ENCODE data around the gene CA10.

The CA10 gene

DNA sequence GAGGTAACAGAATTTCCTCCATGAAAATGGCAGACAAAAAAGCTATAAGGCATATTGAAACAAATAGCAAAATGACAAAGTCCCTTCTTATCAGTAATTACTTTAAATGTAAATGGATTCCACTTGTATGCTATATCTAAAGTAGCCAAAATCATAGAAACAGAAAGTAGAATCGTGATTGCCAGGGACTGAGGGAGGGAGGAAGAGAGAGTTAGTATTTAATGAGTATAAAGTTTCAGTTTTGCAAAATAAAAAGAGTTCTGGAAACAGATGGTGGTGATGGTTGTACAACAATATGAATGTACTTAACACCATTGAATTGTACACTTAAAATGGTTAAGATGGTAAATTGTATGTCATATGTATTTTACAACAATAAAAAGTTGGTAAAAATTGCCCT is 407.4 kb downstream of the CA10 start:
- H3K27ac ChIP-seq (ENCODE audit: low read depth in 2 of 2, low read length in 2 of 2): no peak overlapping the region
- H3K9ac ChIP-seq (ENCODE audit: low read depth in 1 of 2, low read length in 2 of 2): no peak overlapping the region
- H3K4me1 ChIP-seq (ENCODE audit: control insufficient read depth in 2 of 2, insufficient read depth in 2 of 2, low read length in 2 of 2): no peaks in the 10 kb centered on the region
- H3K9me3 ChIP-seq (ENCODE audit: control insufficient read depth in 2 of 2, low read length in 2 of 2): no peaks in the 10 kb centered on the region
- no peaks in the 10 kb centered on the region for H3K27me3 ChIP-seq (ENCODE audit: control insufficient read depth in 2 of 2, insufficient read depth in 2 of 2, low read length in 2 of 2)
- no peak overlapping the region for H3K4me3 ChIP-seq (ENCODE audit: low read length in 2 of 2)
- H3K36me3 ChIP-seq (ENCODE audit: control insufficient read depth in 2 of 2, insufficient read depth in 2 of 2, low read length in 2 of 2): no peaks in the 10 kb centered on the region

DNA sequence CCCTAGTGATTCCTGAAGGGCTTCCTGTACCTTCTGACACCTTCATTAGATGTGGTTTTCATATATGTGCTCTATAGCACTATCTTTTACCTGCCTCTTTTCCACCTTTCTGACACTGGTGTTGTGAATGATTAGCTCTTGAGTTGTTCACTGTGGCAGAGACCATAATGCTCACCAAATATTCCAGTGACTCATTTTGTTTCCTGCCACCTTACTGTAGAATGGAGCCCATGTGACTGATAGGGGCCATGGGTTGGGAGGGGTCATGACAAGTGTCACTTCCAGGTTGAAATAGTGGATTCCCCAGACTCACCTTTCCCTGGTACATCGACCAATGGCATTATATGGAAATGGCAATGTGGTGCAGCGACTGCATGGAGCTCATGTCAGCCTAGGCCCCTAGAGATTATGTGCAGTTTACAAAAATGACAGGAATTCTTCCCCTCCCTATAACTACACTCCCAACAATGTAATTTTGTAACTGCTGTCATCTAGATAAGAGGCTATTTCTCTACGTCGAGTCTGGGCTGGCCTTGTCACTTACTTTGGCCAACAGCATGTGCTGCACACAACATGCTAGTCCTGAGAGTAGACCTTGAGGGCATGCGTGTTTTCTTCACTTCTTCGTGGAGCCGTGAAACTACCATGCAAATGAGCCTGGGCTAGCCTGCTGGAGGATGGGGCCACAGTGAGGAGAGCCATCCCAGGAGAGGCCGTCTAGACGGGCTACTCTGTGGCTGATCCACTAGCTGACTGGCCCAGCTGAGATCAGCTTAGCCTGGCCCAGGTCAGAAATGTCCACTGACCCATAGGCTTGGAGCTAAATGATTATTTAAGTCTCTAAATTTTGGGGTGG is 409.5 kb downstream of the CA10 start:
- Histone ChIP-seq H3K36me3 (ENCODE audit: control insufficient read depth in 2 of 2, insufficient read depth in 2 of 2, low read length in 2 of 2) (no peaks in the 10 kb centered on the region), H3K9me3 (ENCODE audit: control insufficient read depth in 2 of 2, low read length in 2 of 2) (no peaks in the 10 kb centered on the region), H3K4me1 (ENCODE audit: control insufficient read depth in 2 of 2, insufficient read depth in 2 of 2, low read length in 2 of 2) (no peaks in the 10 kb centered on the region), H3K4me3 (ENCODE audit: low read length in 2 of 2) (no peak overlapping the region), H3K27ac (ENCODE audit: low read depth in 2 of 2, low read length in 2 of 2) (no peak overlapping the region), H3K9ac (ENCODE audit: low read depth in 1 of 2, low read length in 2 of 2) (no peak overlapping the region), H3K27me3 (ENCODE audit: control insufficient read depth in 2 of 2, insufficient read depth in 2 of 2, low read length in 2 of 2) (no peaks in the 10 kb centered on the region)

DNA sequence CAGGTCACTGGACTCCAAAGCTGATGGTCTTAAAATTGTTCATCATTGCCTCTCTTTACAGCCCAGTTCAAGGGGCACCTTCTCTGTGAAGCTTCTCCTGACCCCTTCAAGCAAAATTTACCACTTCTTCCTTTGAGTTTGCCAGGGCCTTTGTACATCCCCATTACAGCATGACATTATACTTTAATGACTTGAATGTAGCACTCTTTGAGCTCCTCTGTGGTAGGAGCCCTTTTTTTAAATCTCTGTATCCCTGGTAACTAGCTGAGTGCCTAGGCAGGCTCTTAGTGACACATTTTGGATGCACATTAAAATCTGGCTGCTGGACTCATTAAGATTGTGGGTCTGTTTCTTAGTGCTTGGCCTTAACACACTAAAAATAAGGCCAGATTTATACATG is 412.1 kb downstream of the CA10 start:
- H3K27ac ChIP-seq (ENCODE audit: low read depth in 2 of 2, low read length in 2 of 2): no peak overlapping the region
- no peak overlapping the region for H3K9ac ChIP-seq (ENCODE audit: low read depth in 1 of 2, low read length in 2 of 2)
- no peaks in the 10 kb centered on the region for H3K4me1 ChIP-seq (ENCODE audit: control insufficient read depth in 2 of 2, insufficient read depth in 2 of 2, low read length in 2 of 2)
- no peaks in the 10 kb centered on the region for H3K9me3 ChIP-seq (ENCODE audit: control insufficient read depth in 2 of 2, low read length in 2 of 2)
- no peaks in the 10 kb centered on the region for H3K27me3 ChIP-seq (ENCODE audit: control insufficient read depth in 2 of 2, insufficient read depth in 2 of 2, low read length in 2 of 2)
- no peak overlapping the region for H3K4me3 ChIP-seq (ENCODE audit: low read length in 2 of 2)
- no peaks in the 10 kb centered on the region for H3K36me3 ChIP-seq (ENCODE audit: control insufficient read depth in 2 of 2, insufficient read depth in 2 of 2, low read length in 2 of 2)

DNA sequence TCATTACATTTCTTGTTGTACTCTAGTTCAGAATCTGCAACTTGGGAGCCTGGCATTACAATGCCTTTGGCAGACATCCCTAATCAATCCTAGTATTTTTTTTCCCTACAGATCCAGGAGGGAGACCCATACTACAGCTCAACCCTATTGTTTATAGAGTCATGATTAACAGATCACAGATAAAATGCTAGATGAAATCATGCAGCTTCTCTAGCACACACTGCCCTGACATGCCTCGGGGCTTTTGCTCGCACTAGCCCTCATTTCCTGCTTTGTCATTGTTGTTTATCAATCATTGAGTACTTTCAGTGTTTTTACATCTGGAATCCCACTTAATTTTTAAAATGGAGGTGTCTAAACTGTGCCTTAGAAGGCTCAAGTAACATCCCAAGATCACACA is 412.5 kb downstream of the CA10 start:
- Histone ChIP-seq H3K27ac (ENCODE audit: low read depth in 2 of 2, low read length in 2 of 2) (no peak overlapping the region), H3K4me3 (ENCODE audit: low read length in 2 of 2) (no peak overlapping the region), H3K27me3 (ENCODE audit: control insufficient read depth in 2 of 2, insufficient read depth in 2 of 2, low read length in 2 of 2) (no peaks in the 10 kb centered on the region), H3K4me1 (ENCODE audit: control insufficient read depth in 2 of 2, insufficient read depth in 2 of 2, low read length in 2 of 2) (no peaks in the 10 kb centered on the region), H3K9ac (ENCODE audit: low read depth in 1 of 2, low read length in 2 of 2) (no peak overlapping the region), H3K36me3 (ENCODE audit: control insufficient read depth in 2 of 2, insufficient read depth in 2 of 2, low read length in 2 of 2) (no peaks in the 10 kb centered on the region), H3K9me3 (ENCODE audit: control insufficient read depth in 2 of 2, low read length in 2 of 2) (no peaks in the 10 kb centered on the region)

DNA sequence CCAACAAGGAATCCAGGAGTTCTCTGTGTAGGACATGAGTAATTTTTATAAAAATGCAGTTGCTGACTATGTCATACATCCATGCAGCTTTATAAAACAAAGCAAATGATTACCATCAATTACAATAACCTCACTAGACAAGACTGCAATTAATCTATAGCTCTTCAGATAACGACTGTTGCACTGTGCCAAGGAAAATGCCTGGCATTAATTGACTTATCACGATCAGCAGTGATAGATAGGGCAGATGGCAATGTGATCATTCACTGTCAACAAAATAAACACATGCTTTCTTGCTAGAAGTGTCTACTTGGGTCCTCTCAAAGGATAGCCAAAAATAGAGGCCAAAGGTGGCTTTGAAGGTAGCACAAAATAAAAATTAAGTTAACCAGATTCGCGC is 415.0 kb downstream of the CA10 start:
- Histone ChIP-seq H3K9ac (ENCODE audit: low read depth in 1 of 2, low read length in 2 of 2) (no peak overlapping the region), H3K27me3 (ENCODE audit: control insufficient read depth in 2 of 2, insufficient read depth in 2 of 2, low read length in 2 of 2) (no peaks in the 10 kb centered on the region), H3K36me3 (ENCODE audit: control insufficient read depth in 2 of 2, insufficient read depth in 2 of 2, low read length in 2 of 2) (no peaks in the 10 kb centered on the region), H3K9me3 (ENCODE audit: control insufficient read depth in 2 of 2, low read length in 2 of 2) (no peaks in the 10 kb centered on the region), H3K4me3 (ENCODE audit: low read length in 2 of 2) (no peak overlapping the region), H3K27ac (ENCODE audit: low read depth in 2 of 2, low read length in 2 of 2) (no peak overlapping the region), H3K4me1 (ENCODE audit: control insufficient read depth in 2 of 2, insufficient read depth in 2 of 2, low read length in 2 of 2) (peaks cover 6 to 7% of the 10 kb centered on the region in 2 donors)

DNA sequence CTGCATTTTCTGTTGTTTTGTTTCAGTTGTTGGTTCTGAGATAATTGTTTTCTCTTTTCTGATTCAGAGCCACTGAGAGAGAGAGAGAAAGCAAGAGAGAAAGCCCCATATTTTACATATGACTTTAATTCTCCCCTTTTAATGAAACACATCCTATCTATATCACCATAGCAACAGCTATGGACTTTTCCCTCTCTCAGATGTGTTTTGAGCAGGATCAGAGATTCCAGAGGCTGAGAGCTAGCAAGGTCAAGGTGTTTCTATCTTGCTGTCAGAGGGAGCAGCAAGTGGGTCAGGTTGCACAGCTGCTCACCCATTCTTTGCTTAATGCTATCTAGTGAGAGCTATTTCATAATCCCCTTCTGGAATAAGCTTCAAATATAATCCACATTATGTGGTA is 415.9 kb downstream of the CA10 start:
- Histone ChIP-seq H3K4me1 (ENCODE audit: control insufficient read depth in 2 of 2, insufficient read depth in 2 of 2, low read length in 2 of 2) (peaks cover 7 to 13% of the 10 kb centered on the region in 2 donors), H3K9me3 (ENCODE audit: control insufficient read depth in 2 of 2, low read length in 2 of 2) (no peaks in the 10 kb centered on the region), H3K36me3 (ENCODE audit: control insufficient read depth in 2 of 2, insufficient read depth in 2 of 2, low read length in 2 of 2) (no peaks in the 10 kb centered on the region), H3K27ac (ENCODE audit: low read depth in 2 of 2, low read length in 2 of 2) (no peak overlapping the region), H3K27me3 (ENCODE audit: control insufficient read depth in 2 of 2, insufficient read depth in 2 of 2, low read length in 2 of 2) (no peaks in the 10 kb centered on the region), H3K4me3 (ENCODE audit: low read length in 2 of 2) (no peak overlapping the region), H3K9ac (ENCODE audit: low read depth in 1 of 2, low read length in 2 of 2) (no peak overlapping the region)

DNA sequence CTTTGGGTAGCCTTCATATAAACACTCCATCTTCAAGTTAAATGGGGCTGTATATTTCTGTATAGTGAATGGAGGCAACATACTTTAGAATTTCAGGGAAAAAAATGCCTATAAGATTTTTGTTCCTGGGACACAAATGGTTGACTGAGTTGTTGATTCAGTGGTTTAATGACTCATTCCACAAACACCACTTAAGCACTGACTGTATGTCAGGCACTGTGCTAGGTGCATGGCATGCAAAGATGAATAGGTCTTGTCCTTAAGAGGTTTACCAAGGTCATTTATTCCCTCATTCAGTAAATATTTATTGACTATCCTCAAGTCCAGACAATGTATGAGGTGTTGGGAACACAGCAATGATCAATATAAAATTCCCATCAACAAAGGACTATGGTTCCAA is 417.1 kb downstream of the CA10 start:
- Histone ChIP-seq H3K27me3 (ENCODE audit: control insufficient read depth in 2 of 2, insufficient read depth in 2 of 2, low read length in 2 of 2) (no peaks in the 10 kb centered on the region), H3K4me3 (ENCODE audit: low read length in 2 of 2) (no peak overlapping the region), H3K4me1 (ENCODE audit: control insufficient read depth in 2 of 2, insufficient read depth in 2 of 2, low read length in 2 of 2) (peaks cover 7 to 18% of the 10 kb centered on the region in 2 donors), H3K9ac (ENCODE audit: low read depth in 1 of 2, low read length in 2 of 2) (no peak overlapping the region), H3K9me3 (ENCODE audit: control insufficient read depth in 2 of 2, low read length in 2 of 2) (no peaks in the 10 kb centered on the region), H3K36me3 (ENCODE audit: control insufficient read depth in 2 of 2, insufficient read depth in 2 of 2, low read length in 2 of 2) (no peaks in the 10 kb centered on the region), H3K27ac (ENCODE audit: low read depth in 2 of 2, low read length in 2 of 2) (no peak overlapping the region)

DNA sequence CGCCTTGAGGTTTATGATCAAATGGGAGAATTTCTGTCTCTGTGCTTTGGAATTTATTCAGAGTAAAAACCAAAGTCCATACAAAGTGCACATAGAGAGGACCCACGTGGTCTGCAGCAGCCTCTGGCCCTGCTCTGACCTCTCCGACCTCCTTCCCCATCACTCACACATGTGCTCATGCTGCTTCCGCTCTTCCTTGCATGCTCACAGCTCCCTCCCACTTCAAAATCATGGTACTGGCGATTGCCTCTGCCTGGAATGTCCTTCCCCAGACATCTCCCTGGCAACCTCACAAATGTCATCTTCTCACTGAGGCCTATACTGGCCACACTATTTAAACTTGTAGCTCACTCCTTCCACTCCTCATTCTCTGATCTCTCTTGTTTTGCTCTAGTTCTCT is 418.0 kb downstream of the CA10 start:
- no peaks in the 10 kb centered on the region for H3K27me3 ChIP-seq (ENCODE audit: control insufficient read depth in 2 of 2, insufficient read depth in 2 of 2, low read length in 2 of 2)
- no peak overlapping the region for H3K9ac ChIP-seq (ENCODE audit: low read depth in 1 of 2, low read length in 2 of 2)
- H3K36me3 ChIP-seq (ENCODE audit: control insufficient read depth in 2 of 2, insufficient read depth in 2 of 2, low read length in 2 of 2): no peaks in the 10 kb centered on the region
- peaks cover 7 to 18% of the 10 kb centered on the region in 2 donors for H3K4me1 ChIP-seq (ENCODE audit: control insufficient read depth in 2 of 2, insufficient read depth in 2 of 2, low read length in 2 of 2)
- no peaks in the 10 kb centered on the region for H3K9me3 ChIP-seq (ENCODE audit: control insufficient read depth in 2 of 2, low read length in 2 of 2)
- no peak overlapping the region for H3K27ac ChIP-seq (ENCODE audit: low read depth in 2 of 2, low read length in 2 of 2)
- H3K4me3 ChIP-seq (ENCODE audit: low read length in 2 of 2): no peak overlapping the region

DNA sequence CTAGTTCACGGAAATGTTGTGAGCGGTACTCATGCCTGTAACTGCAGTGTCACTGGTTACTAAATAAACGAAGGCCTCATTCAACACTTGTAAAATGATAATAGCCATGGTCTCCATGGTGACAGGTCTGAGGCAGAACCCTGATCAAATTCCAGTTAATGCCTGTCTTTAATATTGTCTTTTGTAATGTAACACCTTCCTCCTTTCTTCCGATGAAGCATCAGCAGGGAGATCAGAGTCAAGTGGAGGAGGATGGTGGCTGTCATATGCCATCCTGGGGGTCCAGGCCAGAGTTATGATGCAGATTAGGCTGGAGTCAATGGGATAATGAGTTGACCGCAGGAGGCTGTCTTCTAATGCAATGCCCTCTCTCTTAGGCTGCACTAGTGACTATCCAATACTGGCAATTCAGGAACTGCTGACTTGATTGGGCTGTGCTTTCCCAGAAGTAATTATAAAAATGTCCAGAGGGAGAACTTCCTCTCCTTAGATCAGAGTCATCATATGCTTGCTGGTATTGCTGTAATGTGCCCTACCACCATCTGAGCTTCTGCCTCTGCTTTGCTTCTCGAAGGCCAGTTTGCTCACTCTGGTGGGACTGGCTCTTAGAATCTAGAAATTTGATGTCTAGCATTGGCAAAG is 419.1 kb downstream of the CA10 start:
- H3K27ac ChIP-seq (ENCODE audit: low read depth in 2 of 2, low read length in 2 of 2): no peak overlapping the region
- no peak overlapping the region for H3K9ac ChIP-seq (ENCODE audit: low read depth in 1 of 2, low read length in 2 of 2)
- no peaks in the 10 kb centered on the region for H3K36me3 ChIP-seq (ENCODE audit: control insufficient read depth in 2 of 2, insufficient read depth in 2 of 2, low read length in 2 of 2)
- peaks cover 7 to 18% of the 10 kb centered on the region in 2 donors for H3K4me1 ChIP-seq (ENCODE audit: control insufficient read depth in 2 of 2, insufficient read depth in 2 of 2, low read length in 2 of 2)
- no peaks in the 10 kb centered on the region for H3K27me3 ChIP-seq (ENCODE audit: control insufficient read depth in 2 of 2, insufficient read depth in 2 of 2, low read length in 2 of 2)
- H3K9me3 ChIP-seq (ENCODE audit: control insufficient read depth in 2 of 2, low read length in 2 of 2): no peaks in the 10 kb centered on the region
- no peak overlapping the region for H3K4me3 ChIP-seq (ENCODE audit: low read length in 2 of 2)

DNA sequence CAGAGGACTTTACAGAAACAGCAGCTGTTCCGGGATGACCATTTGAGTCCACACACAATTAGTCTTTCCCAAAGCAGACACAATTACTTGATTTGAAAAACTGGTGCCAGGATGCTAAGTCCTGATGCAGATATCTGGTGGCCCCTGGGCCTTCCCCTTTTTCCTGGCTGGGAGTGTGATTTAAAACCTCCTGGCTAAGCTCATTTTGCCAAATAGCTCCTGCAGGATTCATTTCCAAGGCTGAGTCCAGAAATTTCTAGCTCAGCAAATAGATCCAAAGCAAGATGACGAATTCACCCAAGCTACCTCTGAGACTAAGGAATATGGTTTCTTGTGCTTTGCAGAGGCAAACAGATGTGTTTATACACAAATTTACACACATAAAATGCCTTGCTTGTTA is 422.2 kb downstream of the CA10 start:
- Histone ChIP-seq H3K27me3 (ENCODE audit: control insufficient read depth in 2 of 2, insufficient read depth in 2 of 2, low read length in 2 of 2) (no peaks in the 10 kb centered on the region), H3K4me1 (ENCODE audit: control insufficient read depth in 2 of 2, insufficient read depth in 2 of 2, low read length in 2 of 2) (peaks cover 7 to 18% of the 10 kb centered on the region in 2 donors), H3K4me3 (ENCODE audit: low read length in 2 of 2) (no peak overlapping the region)

More for the DNA sequence above, 422.2 kb downstream of the CA10 start:
- Histone ChIP-seq H3K27ac (ENCODE audit: low read depth in 2 of 2, low read length in 2 of 2) (no peak overlapping the region), H3K9ac (ENCODE audit: low read depth in 1 of 2, low read length in 2 of 2) (no peak overlapping the region), H3K36me3 (ENCODE audit: control insufficient read depth in 2 of 2, insufficient read depth in 2 of 2, low read length in 2 of 2) (no peaks in the 10 kb centered on the region), H3K9me3 (ENCODE audit: control insufficient read depth in 2 of 2, low read length in 2 of 2) (no peaks in the 10 kb centered on the region)

All from mucosa of rectum (tissue), 2 donors.